ENCODE measurements around the gene BTD.

BTD gene

DNA sequence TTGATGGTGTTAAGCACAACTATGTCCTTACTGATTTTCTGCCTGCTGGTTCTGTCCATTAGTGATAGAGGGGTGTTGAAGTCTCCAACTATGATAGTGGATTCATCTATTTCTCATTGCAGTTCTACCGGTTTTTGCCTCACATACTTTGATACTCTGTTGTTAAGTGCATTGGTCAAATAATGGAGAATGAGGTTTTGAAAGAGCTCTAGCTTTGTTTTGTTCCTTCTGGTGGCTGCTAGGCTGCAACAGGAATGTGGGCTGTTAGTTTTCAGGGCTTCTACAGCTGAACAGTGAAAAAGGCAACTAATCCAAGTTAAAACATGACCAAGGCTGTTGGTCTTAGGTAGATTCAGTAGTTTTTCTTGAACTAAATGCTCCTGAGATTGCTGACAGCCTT, 62.6 kb downstream of the BTD start:
- Histone ChIP-seq H4K20me1 (ENCODE audit: control insufficient read depth, insufficient read depth, low read depth, low read length) (no peaks in the 10 kb centered on the region), H3K27me3 (ENCODE audit: control insufficient read depth, low read length) (no peaks in the 10 kb centered on the region), H3K4me3 (ENCODE audit: low read length) (no peak overlapping the region), H3K4me2 (ENCODE audit: low read length) (no peak overlapping the region), H3K9me2 (replicated peaks; ENCODE audit: control insufficient read depth, low read length) (no peaks in the 10 kb centered on the region), H3K27ac (ENCODE audit: low read depth, low read length) (no peak overlapping the region), H3K4me1 (ENCODE audit: control insufficient read depth, low read length) (no peaks in the 10 kb centered on the region; the same call in 1 of the 2 replicates), H3K36me3 (ENCODE audit: control insufficient read depth, low read length) (peaks cover 16% of the 10 kb centered on the region), H3K9me3 (ENCODE audit: control insufficient read depth, insufficient read depth, low read length) (no peaks in the 10 kb centered on the region), H3K79me2 (ENCODE audit: control insufficient read depth, low read length) (no peaks in the 10 kb centered on the region), H3F3A (ENCODE audit: control insufficient read depth, insufficient read depth) (no peaks in the 10 kb centered on the region)
- TF ChIP-seq, protein P1, sequence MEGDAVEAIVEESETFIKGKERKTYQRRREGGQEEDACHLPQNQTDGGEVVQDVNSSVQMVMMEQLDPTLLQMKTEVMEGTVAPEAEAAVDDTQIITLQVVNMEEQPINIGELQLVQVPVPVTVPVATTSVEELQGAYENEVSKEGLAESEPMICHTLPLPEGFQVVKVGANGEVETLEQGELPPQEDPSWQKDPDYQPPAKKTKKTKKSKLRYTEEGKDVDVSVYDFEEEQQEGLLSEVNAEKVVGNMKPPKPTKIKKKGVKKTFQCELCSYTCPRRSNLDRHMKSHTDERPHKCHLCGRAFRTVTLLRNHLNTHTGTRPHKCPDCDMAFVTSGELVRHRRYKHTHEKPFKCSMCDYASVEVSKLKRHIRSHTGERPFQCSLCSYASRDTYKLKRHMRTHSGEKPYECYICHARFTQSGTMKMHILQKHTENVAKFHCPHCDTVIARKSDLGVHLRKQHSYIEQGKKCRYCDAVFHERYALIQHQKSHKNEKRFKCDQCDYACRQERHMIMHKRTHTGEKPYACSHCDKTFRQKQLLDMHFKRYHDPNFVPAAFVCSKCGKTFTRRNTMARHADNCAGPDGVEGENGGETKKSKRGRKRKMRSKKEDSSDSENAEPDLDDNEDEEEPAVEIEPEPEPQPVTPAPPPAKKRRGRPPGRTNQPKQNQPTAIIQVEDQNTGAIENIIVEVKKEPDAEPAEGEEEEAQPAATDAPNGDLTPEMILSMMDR (IDR thresholded peaks at IDR 0.05; ENCODE audit: low read depth, low read length, poor library complexity, severe bottlenecking) = no peak
- no peak for TF ChIP-seq EZH2phosphoT487 (IDR thresholded peaks at IDR 0.05; ENCODE audit: borderline replicate concordance, low read length)

DNA sequence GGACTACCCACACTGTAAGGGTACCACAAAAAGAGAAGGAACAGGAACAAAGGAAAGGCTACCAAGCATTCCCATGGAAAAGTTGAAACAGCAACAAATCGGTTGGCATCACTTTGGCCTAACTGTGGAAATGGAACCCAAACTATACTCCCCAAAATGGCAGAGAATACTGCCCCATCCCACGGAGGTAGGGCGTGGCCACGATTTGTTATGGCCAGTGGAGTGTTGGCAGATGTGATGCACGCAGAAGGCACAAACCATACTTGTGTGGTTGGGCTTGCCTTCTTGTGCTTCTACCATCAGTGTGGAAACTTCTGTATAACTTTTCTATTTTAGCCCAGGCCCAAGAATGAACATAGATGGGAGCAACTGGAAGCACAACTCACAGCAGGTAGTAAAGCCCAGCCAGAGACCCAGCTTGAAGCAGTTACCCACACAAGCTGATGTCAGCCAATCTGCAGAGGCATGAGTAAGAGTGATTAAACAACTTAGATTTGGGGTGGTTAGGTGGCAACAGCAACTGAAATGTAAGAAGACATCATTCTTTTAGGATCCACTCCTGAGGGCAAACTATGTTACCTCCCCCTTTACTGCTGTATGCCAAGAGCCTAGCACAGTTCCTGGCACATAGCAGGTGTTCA, 64.1 kb downstream of the BTD start:
- no peaks in the 10 kb centered on the region for H3K9me3 ChIP-seq (ENCODE audit: control insufficient read depth, insufficient read depth, low read length)
- no peaks in the 10 kb centered on the region; the same call in 1 of the 2 replicates for H3K4me1 ChIP-seq (ENCODE audit: control insufficient read depth, low read length)
- no peaks in the 10 kb centered on the region for H4K20me1 ChIP-seq (ENCODE audit: control insufficient read depth, insufficient read depth, low read depth, low read length)
- H3K27me3 ChIP-seq (ENCODE audit: control insufficient read depth, low read length) = no peaks in the 10 kb centered on the region
- H3F3A ChIP-seq (ENCODE audit: control insufficient read depth, insufficient read depth) = no peaks in the 10 kb centered on the region
- TF ChIP-seq, protein P1 (IDR thresholded peaks at IDR 0.05; ENCODE audit: low read depth, low read length, poor library complexity, severe bottlenecking) = no peak
- no peak for TF ChIP-seq EZH2phosphoT487 (IDR thresholded peaks at IDR 0.05; ENCODE audit: borderline replicate concordance, low read length)
- H3K4me2 ChIP-seq (ENCODE audit: low read length) = no peak overlapping the region
- peaks cover 25% of the 10 kb centered on the region for H3K36me3 ChIP-seq (ENCODE audit: control insufficient read depth, low read length)
- no peaks in the 10 kb centered on the region for H3K79me2 ChIP-seq (ENCODE audit: control insufficient read depth, low read length)
- no peaks in the 10 kb centered on the region for H3K9me2 ChIP-seq (replicated peaks; ENCODE audit: control insufficient read depth, low read length)
- no peak overlapping the region for H3K27ac ChIP-seq (ENCODE audit: low read depth, low read length)
- no peak overlapping the region for H3K4me3 ChIP-seq (ENCODE audit: low read length)

GRCh38 chr3:15666277-15666676, 64.7 kb downstream of the BTD start:
- H3K4me3 ChIP-seq (ENCODE audit: low read length) = no peak overlapping the region
- H3K9me3 ChIP-seq (ENCODE audit: control insufficient read depth, insufficient read depth, low read length) = no peaks in the 10 kb centered on the region
- no peaks in the 10 kb centered on the region for H3F3A ChIP-seq (ENCODE audit: control insufficient read depth, insufficient read depth)
- H3K9me2 ChIP-seq (replicated peaks; ENCODE audit: control insufficient read depth, low read length) = no peaks in the 10 kb centered on the region
- H3K27me3 ChIP-seq (ENCODE audit: control insufficient read depth, low read length) = no peaks in the 10 kb centered on the region
- no peak overlapping the region for H3K27ac ChIP-seq (ENCODE audit: low read depth, low read length)
- no peaks in the 10 kb centered on the region for H3K79me2 ChIP-seq (ENCODE audit: control insufficient read depth, low read length)
- no peak overlapping the region for H3K4me2 ChIP-seq (ENCODE audit: low read length)
- no peaks in the 10 kb centered on the region; the same call in 1 of the 2 replicates for H3K4me1 ChIP-seq (ENCODE audit: control insufficient read depth, low read length)
- TF ChIP-seq, protein P1 (IDR thresholded peaks at IDR 0.05; ENCODE audit: low read depth, low read length, poor library complexity, severe bottlenecking) = no peak
- TF ChIP-seq EZH2phosphoT487 (IDR thresholded peaks at IDR 0.05; ENCODE audit: borderline replicate concordance, low read length) = no peak
- peaks cover 32% of the 10 kb centered on the region for H3K36me3 ChIP-seq (ENCODE audit: control insufficient read depth, low read length)
- no peaks in the 10 kb centered on the region for H4K20me1 ChIP-seq (ENCODE audit: control insufficient read depth, insufficient read depth, low read depth, low read length)

Measured in DOHH2 (cell line).